HG03060 (cell line): ENCODE data around the gene EBLN2.

Experiments
- ATAC-seq: cut with Tn5 transposase; IDR thresholded peaks from one replicate; pipeline ENCODE4 v1.9.1; 2021; ENCODE audit warnings: low read depth, moderate number of reproducible peaks; ENCODE audit not compliant: unreplicated experiment

Gene EBLN2

DNA sequence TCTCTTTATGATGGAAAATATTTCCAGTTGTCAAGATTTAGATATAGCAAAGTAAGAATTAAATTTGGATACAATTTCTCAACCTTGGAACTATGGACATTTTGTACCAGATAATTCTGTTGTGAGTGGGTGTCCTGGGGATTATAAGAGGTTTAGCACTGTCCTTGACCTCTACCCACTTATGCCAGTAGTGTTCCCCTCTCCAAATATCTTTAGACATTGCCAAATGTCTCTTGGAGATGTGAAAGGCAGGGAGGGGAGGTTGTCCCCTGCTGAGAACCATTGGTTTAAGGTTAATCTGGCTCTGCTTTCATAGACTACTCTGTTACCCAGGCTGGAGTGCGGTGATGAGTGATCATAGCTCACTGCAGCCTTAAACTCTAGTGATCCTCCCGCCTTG, at the start of gene EBLN2:
EBLN2 (plus strand) TSS at position 244 of the 400 bp plus-strand sequence. CDS start 423 bp downstream, outside the sequence.
- ATAC-seq = no peak

DNA sequence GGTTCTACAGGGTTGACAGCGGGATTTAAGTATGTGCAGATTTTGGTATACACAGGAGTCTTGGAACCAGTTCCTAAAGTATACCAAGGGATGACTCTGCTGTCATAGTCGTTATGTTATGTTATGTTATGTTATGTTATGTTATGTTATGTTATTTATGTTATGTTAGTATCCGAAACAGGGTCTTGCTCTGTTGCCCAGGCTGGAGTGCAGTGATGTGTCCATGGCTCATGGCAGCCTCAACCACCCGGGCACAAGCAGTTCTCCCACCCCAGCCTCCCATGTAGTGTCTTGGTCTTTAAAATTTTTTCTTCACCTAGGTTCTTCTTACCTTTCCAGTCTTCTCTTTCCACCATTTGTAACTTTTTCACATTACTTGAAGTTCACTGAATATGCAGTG, 43.2 kb upstream of the EBLN2 start:
- ATAC-seq = no peak

DNA sequence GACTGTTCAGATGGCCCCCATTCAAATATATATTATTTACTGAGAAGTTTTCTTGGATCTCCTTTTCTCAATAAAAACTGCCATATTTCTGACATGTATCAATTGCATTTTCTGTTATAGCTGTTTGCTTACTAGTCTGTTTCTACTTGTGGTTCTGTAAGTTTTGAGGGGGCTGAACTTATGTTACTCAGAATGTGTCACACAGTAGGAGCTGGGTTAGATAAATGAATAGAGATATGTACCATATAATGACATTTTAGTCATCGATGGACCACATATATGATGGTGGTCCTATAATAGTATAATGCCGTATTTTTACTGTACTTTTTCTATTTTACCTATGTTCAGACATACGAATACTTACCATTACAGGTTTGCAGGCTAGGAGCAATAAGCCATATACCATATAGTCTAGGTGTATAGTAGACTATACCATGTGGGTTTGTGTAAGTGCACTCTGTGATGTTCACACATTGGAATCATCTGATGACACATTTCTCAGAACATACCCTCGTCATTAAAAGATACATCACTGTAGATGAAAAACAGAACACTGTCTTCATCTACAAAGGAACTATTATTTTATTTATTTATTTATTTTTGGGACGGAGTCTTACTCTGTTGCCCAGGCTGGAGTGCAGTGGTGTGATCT, 42.5 kb upstream of the EBLN2 start:
- ATAC-seq = no peak

DNA sequence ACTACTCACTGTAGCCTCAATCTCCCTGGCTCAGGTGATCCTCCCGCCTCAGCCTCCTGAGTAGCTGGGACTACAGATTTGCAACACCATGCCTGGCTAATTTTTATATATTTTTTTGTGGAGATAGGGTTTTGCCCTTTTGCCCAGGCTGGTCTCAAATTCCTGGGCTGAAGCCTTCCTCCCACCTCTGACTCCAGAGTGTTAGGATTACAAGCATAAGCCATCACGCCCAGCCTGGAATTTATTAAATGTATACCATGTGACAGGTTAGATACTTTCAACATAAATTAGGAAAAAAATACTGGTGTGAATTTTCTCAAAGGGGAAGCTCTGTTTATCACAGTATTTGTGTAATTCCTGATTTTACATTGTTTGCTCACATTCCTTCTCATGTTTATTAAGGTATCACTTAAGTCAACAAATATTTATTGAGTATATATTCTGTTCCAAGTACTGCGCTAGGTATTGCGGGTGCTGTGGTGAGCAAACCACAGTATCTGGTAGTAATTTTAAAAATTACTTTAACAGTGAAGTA, 40.1 kb upstream of the EBLN2 start:
- no peak for ATAC-seq

DNA sequence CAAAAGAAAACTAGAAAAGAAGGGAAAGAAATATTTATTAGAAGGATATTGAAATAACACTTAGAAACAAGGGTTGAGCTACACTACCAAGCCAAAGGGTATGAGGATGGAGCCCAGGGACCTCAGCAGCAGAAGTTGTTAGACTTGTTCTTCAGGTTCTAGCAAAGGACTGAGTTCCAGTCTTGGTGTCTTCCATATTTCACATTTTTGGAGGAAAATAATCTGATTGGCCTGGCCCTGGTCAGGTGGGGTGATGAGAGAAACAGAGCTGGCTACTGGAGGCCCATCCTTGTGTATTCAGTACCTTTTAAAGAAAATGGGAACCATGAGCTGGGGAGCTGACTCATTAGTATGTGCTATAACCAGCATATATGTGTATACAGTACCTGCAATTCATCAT, 36.6 kb upstream of the EBLN2 start:
- no peak for ATAC-seq

DNA sequence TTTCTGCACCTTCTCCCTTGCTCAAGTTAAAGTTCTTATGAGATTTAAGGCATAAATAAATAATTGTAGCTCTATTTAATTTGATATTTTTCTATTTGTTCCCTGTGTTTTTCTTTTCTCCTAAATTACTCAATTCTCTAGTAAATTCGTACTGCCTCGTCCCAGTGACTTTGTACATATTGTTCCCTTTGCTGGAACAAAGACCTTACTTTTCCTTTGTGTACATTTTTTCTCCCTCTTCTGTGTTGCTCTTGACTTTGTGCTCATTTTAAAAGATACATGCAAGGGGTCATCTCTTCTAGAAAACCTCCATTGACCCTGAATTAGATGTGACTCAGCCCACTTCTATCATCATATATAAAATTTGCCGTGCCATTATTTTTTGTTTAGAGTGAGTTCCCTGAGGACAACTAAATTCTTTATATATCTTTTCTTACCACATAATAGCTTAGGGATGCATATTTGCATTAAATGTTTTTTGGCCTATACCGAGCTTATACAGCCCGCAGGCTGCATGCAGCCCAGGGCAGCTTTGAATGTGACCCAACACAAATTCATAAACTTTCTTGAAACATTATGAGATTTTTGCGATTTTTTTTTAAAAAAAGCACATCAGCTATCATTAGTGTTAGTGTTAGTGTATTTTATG, 35.2 kb upstream of the EBLN2 start:
- ATAC-seq = no peak

DNA sequence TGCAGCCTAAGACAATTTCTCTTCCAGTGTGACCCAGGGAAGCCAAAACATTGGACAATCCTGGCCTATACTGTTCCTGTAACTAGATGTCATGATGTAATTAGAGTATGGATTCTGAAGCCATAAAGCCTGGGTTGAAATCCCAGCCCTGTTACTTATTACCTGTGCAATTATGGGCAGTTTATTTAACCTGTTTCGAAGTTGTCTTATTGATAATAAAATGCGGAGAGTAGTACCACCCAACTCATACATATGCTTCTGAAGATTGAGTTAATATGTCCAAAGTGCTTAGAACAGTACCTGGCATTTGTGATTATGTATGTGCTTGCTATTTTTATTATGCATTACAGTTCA, 34.7 kb upstream of the EBLN2 start:
- no peak for ATAC-seq

DNA sequence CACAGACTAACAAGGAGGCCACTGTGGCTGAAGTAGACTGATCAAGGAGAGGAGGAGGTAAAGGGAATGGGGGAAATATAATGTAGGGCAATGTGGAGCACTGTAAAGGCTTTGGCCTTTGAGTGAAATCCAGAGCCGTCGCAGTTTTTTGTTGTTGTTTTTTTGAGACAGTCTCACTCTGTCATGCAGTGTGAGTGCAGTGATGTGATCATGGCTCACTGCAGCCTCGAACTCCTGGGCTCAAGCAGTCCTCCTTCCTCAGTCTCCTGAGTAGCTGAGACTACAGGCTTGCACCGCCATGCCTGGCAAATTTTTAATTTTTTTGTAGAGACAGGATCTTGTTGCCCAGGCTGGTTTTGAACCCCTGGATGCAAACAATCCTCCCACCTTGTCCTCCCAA, 32.7 kb upstream of the EBLN2 start:
- ATAC-seq = no peak

DNA sequence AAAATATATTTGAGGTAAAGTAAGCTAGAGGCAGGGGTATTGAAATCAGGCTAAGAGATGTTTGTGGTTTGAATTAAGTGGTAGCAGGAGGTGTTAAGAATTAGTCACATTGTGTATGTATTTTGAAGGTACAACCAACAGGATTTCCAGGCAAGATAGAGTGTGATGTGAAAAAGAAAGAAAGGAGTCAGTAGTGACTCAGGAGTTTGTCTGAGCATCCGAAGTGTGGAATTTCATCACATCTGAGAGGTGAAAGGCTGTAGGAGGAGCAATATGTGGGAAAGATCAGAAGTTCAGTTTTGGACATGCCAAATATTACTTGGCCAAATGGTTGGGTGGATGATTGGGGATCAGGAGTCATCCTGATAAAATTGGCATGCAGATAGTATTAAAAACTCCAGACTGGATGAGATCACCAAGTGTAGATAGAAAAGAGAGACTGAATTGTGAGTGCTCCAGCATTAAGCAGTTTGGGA, 32.1 kb upstream of the EBLN2 start:
- ATAC-seq = no peak

DNA sequence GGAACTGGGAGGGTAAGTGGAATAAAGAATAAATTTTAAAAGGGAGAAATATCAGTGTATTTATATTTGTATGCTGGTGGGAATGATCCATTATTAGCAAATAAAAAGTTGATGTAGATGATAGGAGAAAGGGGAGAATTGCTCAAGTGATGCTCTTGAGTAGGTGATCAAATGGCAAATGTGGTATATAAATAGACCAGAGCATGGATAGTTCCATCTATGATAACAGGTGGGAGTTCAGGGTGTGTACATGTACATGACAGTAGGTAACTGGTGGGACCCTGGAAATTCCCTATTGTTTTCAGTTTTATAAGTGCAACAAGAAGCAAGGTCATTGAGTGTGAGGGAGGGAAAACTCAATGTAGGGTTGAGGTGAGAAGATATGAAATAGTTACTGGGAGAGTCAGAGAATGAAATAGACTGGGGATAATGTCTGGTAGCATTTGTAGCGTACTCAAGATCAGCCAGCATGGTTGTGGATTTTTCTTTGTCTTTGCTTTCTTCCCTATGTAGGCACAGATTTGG, 31.3 kb upstream of the EBLN2 start:
- no peak for ATAC-seq

DNA sequence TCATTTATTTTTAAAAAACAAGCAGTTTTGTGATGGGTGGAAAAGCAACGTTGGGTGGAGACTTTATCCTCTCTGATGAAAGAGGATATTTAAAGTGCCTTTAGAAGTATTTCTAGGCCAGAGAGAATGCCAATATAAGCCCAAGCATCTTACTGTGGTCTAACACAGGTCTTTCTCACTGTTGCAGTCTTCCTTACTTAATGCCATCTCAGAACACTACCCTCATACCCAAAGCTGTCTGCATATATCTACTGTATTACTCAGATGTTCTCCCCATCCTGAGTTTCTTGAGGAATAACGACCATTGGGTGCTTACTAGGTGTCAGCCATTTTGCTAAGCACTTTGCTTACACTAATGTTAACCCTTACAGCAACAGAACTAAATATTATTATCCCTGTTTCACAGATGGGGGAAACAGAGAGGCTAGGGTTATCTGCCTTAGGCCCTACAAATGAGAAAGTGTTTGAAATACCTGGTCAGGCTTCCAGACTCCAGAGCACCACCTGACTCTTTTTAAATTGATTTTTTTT, 29.8 kb upstream of the EBLN2 start:
- no peak for ATAC-seq

DNA sequence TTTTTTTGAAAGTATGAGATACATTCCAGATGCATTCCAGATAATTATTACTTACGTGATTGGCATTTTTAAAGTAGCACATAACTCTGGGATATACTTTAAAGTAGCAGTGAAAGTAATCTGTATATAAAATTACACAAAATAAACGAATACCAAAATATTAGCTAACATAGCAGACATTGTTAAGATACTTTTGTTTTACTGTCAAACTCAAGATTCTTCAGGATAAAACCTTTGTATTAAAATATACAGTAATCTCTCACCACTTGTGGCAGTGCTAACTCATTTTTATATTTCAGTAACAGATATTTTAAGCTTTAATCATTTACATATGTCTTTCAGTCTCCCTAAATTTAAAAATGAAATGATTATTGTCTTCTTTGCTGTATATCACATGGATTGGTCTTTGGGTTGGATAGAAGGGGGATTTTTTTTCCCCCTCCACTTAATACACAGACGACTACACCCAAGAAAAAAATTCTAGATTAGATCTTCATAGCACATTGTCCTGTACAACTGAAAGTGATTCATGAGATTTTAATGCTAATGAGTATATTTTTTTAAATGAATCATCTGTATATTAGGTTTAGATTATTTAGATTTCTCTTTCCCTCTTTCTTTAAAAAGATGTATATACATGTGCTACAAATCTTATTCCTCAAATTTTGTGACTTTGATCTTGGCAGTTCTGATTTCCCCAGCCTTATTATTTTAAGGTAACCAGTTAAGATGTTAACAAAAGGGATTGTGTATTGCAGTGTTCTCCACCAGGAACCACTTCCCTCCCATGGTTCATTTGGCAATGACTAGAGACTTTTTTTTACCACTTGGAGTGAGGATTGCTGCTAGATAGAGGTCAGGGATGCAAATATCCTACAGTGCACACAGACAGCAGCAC, 24.5 kb upstream of the EBLN2 start:
- ATAC-seq = no peak

DNA sequence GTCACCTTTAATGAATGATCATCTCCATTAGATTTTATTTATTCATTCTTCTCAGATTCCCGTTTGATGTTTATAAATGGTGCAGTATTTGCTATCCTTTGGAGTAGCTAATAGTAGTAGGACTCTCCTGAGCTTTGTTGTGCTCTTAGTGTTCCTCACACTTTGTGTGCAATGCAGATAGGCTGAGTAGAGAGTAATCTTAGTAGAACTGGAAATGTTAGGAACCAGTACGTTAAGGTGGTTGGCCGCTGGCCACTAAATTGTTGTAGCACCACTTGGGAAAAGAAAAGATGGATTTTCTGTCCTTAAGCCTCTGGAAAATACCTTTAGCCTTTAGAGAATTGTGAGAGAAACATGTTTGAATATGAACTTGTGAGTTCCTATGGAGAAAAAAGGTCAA, 19.9 kb upstream of the EBLN2 start:
- ATAC-seq = no peak

DNA sequence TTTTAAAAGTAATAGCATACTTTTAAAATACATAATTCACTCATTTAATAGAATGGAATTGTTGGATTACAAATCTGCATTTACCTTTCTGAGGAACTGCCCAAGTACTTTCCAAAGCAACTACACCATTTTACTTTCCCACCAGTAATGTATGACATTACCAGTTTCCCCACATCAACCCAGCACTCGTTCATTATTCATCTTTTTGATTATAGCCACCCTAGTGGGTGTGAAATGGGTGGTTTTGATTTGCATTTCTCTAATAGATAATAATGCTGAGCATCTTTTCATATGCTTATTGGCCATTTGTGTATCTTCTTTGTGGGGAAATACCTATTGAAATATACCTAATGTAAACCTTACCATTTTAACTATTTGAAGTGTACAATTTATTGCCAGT, 18.0 kb upstream of the EBLN2 start:
- ATAC-seq = no peak

DNA sequence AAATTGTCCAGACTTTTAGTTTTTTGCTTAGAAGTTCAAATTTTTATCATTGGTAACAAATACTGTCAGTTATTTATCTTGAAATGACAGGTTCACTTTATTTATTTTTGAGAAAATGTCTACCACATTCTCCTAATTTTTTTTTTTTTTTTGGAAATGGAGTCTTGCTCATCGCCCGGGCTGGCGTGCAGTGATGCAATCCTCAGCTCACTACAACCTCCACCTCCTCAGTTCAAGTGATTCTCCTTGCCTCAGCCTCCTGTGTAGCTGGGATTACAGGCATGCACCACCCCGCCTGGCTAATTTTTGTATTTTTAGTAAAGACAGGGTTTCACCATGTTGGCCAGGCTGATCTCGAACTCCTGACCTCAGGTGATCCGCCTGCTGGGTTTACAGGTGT, 16.1 kb upstream of the EBLN2 start:
- ATAC-seq = no peak

DNA sequence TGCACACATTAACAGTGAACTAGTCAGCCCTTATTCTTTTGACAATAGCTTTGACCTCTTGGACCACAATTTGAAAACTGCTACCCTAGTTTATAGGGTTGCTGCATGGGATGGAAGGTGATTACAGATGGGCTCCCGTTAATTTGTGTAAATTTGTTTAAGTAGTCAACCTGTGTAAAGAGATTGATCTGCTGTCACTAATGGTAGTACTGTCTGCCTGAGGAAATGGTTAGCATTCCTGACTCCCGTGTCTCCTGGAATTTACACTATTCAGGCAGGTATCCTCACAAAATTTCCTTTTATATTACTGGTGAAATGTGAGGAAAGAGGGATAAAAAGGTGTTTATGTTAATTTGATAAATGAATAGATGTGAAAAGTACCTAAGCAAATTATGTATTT, 15.3 kb upstream of the EBLN2 start:
- ATAC-seq = no peak

DNA sequence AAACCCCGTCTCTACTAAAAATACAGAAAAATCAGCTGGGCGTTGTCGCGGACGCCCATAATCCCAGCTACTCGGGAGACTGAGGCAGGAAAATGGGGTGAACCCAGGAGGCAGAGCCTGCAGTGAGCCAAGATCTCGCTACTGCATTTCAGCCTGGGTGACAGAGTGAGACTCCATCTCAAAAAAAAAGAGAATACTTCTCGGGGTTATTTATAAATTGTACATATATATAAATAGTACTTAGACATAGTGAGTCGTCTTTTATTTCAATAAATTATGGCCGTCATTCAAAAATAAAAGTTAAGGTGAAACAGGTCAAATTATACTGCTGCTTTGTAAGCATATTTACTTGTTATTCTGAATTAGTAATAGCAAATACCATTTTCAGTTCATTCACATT, 12.1 kb upstream of the EBLN2 start:
- no peak for ATAC-seq

DNA sequence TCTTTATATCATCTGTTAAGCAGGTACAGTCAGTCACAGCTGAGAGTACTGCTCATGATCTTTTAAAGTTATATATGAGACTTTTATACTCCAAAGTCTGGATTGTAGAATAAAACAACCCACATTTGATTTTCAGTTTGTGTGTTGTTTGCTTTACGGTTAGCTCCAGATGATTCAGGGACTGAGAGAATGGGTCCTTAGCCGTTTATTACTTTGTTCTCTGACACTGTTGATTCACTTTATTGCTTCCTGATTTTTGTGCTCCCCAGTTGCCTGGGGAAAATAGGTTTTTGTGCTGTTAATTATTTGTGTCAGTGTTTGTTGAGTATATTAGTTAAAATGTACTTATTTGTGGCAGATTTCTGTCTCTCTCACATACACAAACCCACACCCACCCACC, 8.6 kb upstream of the EBLN2 start:
- no peak for ATAC-seq

DNA sequence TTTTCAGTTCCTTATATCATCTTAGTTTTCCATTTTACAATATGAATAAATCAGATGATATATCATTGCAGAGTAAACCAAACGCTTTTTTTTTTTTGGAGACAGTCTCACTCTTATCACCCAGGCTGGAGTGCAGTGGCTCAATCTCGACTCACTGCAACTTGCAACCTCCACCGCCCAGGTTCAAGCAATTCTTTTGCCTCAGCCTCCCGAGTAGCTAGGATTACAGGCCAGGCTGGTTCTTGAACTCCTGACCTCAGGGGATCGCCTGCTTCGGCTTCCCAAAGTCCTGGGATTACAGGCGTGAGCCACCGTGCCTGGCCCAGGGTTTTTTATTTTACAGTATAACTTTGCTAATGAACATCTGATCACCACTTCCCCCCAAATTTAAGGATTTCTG, 5.9 kb upstream of the EBLN2 start:
- ATAC-seq = no peak

DNA sequence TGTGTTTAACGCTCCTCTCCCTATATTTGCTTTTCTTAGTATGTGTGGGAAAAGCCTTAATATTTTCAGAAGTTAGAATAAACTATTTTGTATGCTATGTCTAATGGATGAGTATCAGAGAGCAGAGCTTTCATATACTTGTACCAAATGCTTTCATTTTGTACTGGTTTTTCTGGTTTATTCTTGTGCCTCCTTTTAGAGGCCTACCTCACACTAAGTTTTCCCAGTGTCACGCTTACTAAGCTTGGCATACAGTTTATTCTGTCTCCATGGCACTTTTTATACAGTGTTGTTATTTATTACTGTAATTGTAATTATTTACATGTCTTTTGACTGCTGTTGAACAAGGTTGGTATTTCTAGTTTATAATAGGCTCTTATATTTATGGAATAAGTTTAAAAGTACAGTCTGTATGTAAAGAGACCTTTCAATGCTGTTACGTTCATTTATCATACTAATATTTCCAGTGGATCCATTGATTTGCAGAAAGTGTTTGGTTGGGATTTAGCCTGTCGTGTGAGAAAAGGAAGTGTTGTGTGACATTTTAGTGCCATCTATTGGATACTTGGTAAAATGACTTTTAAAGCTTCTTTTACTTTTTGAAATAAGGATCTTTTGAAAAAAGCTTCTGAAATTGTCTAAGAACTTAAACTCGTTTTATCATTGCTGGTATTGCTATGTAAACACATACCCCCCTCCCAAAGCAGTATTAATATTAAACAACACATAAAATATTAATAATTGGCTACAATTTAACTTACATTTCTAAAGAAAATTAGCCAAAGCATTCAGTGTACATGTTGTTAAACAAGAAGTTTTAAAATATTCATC, 5.2 kb upstream of the EBLN2 start:
- ATAC-seq = no peak
